NCI-H510A treated with DMSO at 0.1 percent for 48 hours (cell line): Measurements from ENCODE around the gene FOXO1.

ENCODE experiments used
- DNase-seq: peaks from one replicate; lab custom pipeline; 2025; lab: John Stamatoyannopoulos, UW

The FOXO1 gene

DNA sequence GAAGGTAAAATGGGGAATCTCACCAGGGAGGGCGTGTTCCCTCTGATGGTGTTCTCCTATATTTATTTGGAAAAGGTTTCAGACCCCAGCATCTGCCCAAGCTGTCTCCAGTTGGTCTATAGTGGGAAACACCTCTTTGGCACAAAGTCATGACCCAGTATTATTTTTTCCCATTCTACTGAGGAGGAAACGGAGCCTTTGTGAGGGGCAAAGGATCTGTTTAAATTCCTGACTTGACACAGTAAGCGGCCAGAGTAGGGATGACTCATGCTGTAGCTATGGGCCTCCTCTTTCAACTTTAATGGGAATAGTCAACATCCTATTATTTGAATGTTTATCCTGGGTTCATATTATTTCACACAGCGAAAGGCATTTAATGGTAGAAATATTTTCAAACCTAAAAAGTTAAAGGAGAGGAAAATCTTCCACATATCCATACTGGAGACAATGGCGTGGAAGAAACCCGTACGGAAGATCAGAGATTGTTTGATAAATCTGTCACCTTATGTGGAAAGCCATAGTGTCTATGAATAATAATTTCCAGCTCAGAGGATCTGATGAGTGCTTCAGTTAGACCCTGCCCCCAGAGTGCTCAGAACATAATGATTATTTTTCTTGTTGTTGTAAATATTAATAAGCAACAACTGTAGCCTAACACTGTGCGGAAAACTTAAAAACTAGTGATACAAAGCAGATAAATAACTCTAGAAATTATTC, 126.0 kb downstream of the FOXO1 start:
- DNase-seq = no peak

- DNase-seq = no peak
These were observed 126.7 kb downstream of the FOXO1 start for GRCh38 chr13:40539576-40540327.

GRCh38 chr13:40537146-40537895, 129.1 kb downstream of the FOXO1 start:
- DNase-seq = no peak

DNA sequence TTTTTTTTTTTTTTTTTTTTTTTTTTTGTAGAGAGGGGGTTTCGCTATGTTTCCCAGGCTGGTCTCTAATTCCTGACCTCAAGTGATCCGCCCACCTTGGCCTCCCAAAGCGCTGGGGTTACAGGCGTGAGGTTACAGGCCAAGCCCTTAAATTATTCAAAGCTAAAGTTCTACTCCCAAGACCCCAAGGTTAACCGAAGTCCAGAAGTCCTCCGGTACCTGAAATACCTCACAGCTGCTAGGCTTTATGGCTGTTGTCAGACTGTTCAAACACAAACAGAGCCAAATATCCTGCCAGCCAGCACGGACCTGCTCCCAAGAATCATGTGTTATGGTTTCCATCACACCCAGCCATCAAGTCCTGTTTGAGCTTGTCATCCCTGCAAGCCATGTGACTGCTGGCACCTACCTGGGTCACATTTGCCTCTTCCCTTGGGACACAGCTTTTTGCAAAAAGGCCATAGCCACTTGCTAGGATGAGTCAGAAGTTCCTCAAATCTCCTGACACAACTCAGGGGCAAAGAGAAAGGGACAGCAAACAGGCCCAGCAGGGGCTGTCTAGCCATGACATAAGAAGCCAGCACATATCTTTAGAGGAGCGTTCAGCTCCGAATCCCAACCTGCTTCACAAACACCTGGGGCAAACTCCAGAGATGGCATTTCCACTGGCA, 129.9 kb downstream of the FOXO1 start:
- DNase-seq = peak; percentile 8

GRCh38 chr13:40535345-40535836, 131.1 kb downstream of the FOXO1 start:
- DNase-seq = no peak

DNA sequence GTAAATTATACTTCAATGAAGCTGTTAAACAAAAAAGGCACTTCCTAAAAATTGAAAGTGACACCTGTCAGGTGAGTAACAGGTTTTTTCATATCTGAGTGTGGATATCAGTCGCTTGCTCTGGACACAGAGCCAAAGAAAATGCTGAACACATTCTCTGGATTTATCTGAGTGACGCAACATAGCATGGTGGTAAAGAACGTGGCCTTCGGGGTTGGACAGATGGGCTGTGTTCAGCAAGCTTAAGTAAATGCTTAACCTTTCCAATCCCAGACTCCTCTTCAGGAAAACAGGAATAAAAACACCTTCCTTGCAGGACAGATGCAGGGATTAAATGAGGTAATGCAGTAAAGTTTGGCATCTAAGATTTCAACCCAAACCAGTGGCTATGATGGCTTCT, 132.0 kb downstream of the FOXO1 start:
- DNase-seq = no peak

GRCh38 chr13:40533072-40533471, 133.4 kb downstream of the FOXO1 start:
- no peak for DNase-seq

GRCh38 chr13:40530961-40531360, 135.5 kb downstream of the FOXO1 start:
- no peak for DNase-seq

DNA sequence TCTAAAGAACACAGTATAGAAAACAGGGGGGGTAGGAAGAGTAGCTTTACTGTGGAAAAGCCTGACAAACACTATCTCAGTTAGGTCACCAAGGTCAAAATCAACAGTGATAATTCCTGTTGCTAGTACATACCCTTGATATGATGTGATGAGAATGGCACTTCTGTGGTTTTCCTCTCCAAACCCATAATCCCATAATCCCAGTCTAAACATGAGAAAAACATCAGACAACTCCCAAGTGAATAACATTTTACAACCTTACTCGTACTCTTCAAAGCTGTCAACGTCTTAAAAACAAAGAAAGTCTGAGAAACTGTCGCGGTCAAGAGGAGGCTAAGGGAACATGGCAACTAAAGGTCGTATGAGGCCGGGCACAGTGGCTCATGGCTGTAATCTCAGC, 137.6 kb downstream of the FOXO1 start:
- DNase-seq = no peak

- DNase-seq = no peak
These were observed 138.5 kb downstream of the FOXO1 start for GRCh38 chr13:40527914-40528313.

GRCh38 chr13:40522282-40522681, 144.2 kb downstream of the FOXO1 start:
- no peak for DNase-seq

DNA sequence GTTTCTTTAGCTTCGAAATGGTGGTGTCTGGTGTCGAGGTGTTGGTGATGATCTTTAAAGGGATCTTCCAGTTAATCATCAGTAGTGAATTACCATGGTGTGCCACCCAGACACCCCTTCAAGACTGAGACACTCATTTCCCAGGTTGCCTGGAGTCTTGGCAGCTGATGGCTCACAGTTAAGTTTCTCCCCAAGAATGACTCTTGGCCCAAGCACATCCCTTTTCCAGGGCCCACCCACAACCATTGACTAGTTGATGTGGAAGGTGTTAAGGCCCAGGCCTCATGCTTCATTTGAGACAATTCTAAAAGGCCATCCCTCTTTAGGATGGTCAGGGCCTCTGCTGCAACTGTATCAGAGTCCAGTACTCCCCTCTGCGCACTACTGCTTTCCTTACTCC, 145.5 kb downstream of the FOXO1 start:
- DNase-seq = no peak

GRCh38 chr13:40519637-40520036, 146.8 kb downstream of the FOXO1 start:
- DNase-seq = no peak

DNA sequence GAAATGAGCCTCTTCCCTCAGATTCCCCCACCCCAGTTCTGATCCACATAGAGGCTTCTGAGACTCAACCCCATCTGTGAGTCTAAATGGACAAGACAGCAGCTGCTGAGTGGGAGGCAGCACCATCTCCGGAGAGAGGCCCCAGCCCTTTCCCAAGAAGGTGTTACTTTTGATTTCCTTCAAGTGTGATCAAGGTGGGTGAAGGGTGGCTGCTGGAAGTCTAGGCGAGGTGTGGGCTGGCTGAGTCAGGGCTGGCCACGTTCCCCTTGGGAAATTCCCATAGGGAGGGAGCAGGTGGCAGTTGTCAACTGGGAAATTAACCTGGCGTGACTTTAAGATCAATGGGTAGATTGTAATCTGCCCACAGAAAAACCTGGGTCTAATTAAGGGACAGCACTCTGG, 148.0 kb downstream of the FOXO1 start:
- DNase-seq = no peak

DNA sequence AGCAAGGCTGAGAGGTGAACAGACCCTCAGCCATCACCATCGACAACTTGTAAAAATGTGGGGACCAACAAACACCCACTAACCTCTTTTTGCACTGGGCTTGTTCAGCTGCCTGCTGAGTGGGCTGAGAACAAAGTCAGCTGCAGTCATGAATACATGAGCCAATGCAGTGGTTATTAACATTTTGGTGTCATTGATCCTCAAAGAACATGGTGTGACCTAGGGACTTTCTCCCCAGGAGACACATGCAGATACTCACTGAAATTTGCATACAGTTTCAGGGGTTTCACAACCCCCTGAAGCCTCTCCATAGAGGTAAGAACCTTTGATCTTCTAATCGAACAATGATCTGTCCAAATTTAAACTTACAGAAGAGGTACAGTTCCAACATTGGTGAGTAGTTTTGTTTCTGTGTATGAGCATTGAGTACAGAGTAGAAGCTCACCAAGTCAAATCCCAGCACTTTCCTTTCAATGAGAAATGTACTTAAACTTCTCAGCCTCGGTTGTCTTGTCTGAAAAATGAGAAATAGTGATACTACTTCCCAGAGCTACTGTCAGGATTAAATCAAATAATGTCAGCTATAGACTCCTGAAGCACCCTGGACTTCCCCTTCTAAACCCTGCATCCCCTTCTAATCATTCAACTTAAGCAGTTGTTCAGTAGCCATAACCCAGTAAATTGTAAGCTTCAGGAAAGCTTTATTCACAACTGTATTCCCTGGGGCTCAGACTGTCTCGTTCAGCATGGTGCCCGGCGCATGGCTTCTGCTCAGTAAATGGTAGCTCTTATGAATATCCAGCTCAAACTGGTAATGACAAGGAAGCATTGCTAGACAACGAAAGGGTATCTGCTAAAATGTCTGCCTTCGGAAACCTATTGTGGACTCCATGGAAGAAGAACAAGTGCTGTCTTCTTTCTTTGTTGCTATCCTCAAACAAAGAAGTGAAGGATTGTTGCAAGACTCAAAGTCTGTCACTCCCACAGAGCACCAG, 148.7 kb downstream of the FOXO1 start:
- no peak for DNase-seq

DNA sequence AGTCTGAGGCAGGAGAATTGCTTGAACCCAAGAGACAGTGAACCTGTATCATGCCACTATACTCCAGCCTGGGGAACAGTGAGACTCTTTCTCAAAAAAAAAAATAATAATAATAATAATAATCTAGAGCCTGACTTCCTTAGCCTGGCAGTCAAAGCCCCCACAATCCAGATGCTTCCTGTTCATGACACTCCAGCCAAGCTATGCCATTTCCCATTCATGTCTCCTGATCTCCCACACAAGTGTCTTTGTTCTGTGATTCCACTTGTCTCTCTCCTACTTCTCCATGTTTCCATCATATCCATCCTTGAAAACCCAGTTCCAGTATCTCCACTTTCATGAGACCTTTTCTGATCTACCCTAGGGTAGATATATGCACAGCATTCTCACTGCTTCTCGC, 150.7 kb downstream of the FOXO1 start:
- no peak for DNase-seq

DNA sequence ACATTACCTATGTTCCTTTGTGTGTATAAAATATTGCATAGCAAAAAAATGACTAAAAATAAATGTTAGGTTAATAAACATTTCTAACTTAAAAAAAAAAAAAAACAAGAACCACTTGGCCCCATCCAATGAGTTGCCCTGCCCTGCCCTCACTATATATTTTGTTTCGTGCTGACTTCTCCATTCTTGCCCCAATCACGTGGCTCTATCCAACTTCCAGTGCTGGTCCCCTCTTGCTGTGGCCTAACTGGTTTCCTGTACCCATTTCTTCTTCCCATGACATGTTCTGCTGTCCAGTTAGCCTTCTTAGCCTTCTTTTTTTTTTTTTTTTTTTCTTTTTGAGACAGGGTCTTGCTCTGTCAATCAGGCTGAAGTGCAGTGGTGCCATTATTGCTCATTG, 151.6 kb downstream of the FOXO1 start:
- no peak for DNase-seq

DNA sequence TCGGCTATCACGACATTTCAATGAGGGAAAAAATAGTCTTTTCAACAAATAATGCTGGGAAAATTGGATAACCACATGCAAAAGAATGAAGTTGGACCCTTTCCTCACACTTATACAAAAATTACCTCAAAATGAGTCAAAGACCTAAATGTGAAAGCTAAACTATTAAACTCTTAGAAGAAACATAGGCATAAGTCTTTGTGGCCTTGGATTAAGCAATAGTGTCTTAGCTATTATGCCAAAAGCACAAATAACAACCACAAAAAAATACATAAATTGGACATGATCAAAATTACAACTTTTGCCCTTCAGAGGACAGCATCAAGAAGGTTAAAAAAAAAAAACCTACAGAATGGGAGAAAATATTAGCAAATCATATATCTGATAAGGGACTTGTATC, 156.6 kb downstream of the FOXO1 start:
- no peak for DNase-seq

DNA sequence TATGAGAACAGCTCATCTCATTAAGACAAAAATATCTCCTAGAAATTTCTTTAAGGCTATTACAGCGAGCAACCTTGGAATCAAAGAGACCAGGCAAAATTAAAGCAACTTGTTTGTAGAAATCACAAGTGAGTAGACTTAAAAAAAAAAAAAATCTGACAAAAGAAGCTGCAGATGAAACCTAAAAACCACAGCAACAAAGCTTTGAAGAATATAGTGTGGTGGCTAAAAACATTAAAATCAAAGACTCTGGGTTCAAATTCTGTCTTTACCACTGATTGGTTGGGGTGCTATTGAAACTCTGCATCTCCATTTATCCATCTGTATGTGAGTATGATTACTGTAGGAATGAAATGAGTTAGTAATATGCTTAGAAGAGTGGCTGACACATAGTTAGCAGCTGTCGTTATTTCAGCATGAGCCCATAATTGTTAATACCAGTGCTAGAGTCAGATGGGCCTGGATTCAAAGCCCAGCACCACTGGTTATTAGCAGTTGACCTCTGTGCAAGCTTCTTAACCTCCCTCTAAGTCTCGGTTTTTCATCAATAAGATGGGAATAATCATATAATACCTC, 157.6 kb downstream of the FOXO1 start:
- DNase-seq = no peak

GRCh38 chr13:40508127-40508526, 158.3 kb downstream of the FOXO1 start:
- no peak for DNase-seq
